ENCODE results near the gene RAD50.

- no peak for TF ChIP-seq CTCF (conservative IDR thresholded peaks at IDR 0.05 in 1 of 2, IDR thresholded peaks at IDR 0.05 in 1 of 2; ENCODE audit: extremely low read depth in 1 of 2, insufficient read depth in 1 of 2, low read depth in 1 of 2, low read length in 2 of 2)
- TF ChIP-seq EZH2 (IDR thresholded peaks at IDR 0.05; ENCODE audit: borderline replicate concordance, low read length) = no peak
Observed at GRCh38 chr5:132681983-132682382, 125.2 kb downstream of the RAD50 start.

Data from mammary epithelial cell (primary cell).